NK-92 treated with Interleukin-12 subunit alpha and Interleukin-12 subunit beta, amount 100 ng/mL, for 24 hours (cell line): ENCODE measurements around the gene NADK2.
"Not testable (repeated sequence)": the region's sequence is repeated elsewhere in the genome, so short reads cannot be mapped to it uniquely, and the experiment has no call there.

Experiments used
- DNase-seq: peaks from one replicate; lab custom pipeline; 2025; lab: John Stamatoyannopoulos, UW

NADK2 gene

DNA sequence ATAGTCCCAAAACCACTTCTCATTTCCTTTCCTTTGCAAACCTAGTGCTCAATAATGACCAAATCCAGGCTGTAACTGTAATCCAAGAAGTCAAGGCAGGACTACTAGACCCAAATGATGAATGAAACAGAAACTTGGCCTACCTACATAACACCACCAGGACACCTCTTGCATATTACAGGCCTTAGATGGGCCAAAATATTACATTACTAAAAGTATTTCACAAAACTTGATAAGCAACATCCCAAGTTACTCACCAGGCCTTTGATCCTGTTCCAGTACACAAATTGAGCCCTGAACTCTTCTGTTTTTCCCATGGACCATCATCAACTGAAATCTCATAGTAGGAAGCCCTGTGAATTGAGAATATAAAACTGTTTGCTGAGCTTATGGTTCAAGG is 34.8 kb downstream of the NADK2 start:
- DNase-seq, result no peak

DNA sequence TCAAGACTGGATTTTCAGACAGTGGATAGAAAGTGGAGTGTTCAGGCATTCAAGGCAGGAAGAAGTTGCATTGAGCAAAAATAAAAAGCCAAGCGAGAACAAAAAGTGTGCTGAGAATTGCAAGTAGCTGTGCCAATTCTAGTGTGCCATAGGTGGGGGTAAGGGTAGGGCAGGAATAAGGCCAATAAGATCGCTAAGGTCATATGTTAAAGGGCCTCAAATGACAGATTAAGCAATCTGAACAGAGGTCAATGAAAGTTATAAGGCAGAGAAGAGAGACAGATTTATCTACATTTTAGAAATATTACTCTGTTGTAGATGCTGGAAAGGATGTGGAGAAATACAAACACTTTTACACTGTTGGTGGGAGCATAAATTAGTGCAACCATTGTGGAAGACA is 36.4 kb downstream of the NADK2 start:
- DNase-seq, result no peak

DNA sequence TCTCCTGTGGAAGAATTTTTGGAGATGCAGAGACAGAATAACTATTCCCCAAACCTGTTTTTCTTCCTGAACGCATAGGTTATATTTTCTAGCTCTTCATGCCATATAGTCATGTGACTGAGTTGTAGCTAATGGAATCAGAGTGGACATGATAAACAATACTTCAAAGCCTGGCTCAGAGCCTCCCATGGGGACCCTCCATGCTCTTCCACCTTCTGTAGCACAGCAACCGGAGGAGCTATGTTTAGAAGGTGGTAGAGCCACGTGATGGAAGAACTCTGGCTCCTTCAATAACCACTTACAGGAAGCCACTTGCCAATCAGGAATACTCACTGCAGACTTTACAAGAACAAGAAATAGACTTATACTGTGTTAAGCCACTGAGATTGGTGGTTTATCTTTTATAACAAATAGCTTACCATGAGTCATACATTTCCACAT is 39.2 kb downstream of the NADK2 start:
- DNase-seq, result no peak

DNA sequence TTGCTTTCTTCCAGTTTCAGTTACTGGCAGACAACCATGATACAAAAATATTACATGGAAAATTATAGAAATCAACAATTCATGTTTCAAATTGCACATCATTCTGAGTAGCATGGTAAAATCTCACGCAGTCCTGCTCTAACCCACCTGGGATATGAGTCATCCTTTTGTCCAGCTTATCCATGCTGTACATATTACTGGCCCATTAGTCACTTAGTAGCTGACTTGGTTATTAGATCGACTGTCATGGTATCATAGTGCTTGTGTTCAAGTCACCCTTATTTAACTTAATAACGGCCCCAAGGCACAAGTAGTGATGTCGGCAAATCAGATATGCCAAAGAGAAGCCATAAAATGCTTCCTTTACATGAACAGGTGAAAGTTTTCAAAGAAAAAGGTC is 41.2 kb downstream of the NADK2 start:
- no peak for DNase-seq

DNA sequence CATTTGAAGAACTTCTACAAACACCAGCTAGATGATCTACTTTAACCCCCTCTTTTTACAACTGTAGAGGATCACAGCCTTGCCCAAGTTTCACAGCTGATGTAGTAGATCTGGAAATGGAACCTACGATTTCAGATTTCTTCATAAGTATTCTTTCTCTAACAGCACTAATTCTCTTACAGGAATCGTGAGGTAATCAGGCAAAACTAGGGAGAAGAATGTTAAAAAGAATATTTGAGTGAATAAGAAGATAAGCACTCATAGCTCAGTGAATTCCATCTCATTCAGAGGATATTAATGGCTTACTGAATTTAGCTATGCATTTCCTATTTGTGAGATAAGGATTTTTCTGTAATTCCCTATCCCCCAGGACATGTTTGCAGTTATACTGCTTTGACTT is 42.1 kb downstream of the NADK2 start:
- no peak for DNase-seq

DNA sequence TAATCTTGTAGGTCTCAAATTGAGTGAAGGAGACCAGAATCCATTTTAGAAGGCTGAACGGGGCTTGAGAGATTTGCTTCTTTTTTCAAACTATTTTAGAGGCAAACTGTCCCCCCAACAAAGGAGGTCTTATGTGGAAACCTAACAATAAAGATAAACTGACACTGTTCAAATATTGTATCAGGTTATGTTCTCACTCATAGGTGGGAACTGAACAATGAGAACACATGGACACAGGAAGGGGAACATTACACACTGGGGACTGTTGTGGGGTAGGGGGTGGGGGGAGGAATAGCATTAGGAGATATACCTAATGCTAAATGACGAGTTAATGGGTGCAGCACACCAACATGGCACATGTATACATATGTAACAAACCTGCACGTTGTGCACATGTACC is 42.9 kb downstream of the NADK2 start:
- DNase-seq, result not testable (repeated sequence)

DNA sequence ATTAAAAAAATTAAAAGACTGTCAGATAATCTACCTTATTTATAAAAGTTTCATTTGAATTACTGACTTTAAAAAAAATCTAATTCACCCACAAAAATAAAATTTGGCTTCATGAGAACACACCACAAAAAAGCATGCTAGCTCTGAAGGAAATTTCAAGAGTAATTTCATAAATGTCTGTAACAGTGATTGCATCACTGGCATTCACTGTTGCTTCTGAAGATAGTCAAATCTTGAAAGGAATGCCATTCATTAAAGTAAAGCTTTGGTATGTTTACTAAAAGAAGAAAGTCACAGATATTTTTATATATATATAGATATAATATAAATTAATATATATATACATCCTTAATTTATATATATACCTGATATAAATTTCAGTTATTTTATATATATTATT is 43.4 kb downstream of the NADK2 start:
- DNase-seq, result no peak

DNA sequence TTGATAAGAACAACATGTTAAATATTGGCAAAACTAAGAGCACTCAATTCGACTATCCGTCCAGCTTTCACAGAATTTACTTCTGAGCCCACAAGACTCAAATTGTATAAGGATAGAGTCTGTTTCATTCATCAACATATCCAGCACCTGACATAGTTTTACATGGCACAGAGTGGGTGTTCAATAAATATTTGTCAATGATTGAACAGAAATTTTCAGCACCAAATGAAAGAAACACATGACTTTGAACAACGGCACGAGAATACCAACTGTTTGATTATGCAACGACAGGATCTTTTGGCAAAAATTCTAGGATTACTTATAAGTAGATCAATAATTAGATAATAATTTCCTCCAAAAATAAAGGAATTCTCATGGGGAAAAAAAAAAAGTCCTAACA is 48.0 kb downstream of the NADK2 start:
- DNase-seq, result no peak

DNA sequence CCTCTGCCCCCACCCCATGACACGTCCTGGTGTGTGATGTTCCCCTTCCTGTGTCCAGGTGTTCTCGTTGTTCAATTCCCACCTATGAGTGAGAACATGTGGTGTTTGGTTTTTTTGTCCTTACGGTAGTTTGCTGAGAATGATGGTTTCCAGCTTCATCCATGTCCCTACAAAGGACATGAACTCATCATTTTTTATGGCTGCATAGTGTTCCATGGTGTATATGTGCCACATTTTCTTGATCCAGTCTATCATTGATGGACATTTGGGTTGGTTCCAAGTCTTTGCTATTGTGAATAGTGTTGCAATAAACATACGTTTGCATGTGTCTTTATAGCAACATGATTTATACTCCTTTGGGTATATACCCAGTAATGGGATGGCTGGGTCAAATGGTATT is 57.3 kb downstream of the NADK2 start:
- DNase-seq, result not testable (repeated sequence)

DNA sequence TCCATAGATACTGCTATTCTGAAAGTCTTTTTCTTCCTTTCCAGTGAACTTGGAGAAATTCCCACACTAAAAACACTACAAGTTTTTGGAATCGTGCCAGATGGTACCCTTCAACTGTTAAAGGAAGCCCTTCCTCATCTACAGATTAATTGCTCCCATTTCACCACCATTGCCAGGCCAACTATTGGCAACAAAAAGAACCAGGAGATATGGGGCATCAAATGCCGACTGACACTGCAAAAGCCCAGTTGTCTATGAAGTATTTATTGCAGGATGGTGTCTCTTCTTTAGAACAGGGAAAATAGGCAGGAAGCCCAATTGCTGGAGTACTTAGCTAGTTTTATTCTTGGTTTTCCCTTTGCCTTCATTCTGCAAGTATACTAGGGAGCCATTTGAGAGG is 60.0 kb downstream of the NADK2 start:
- DNase-seq, result no peak

DNA sequence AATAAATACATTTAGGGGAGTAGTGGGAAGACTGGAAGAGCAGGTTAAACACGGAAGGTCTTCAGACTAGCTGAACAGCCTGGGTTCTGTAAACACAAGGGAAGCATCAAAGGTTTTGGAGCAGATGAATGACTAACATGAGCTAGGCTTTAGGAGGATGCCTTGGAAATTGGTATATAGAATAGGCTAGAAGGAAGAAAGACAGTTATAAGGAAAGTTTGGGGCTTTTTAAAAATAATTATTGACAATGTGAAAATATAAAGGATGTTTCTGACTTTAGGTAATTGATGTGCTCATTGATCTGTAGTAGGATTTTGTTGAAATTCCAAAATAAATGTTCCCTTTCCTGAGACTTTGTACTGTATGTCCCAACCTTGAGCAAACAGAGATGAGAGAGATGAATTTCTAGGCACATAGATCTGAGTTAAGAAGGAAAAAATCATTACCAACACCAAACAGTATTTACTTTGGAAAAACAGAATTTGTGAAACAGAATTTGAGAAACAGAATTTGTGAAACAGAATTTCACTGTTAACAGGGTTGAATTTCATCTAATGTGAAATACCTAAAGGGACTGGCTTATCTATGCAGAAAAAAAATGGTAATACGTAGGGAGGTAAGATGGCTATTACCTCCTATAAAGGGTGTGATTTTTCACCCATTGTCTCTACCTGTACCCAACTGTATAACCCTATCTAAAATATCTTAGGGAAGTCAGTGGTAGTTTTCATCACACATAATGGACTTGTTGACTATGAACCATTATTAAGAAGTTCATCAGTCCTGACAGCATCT is 61.0 kb downstream of the NADK2 start:
- no peak for DNase-seq

DNA sequence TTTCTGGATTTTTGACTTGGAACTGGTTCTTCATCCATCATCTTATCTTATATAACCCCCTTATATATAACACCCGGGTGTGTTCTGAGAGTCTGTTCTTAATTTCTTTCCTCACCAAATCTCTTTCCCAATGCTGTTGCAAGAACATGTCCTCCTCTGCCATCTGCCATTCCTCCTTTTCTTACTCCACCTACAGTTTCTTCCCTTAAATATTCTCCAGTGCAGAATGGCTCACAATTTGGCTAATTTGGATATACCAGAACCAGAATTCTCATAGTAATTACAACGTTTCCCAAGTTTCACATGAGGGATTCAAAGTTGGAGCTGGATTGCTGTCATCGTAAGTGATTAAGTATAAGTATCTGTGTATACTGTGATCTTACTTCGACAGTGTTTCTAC is 61.8 kb downstream of the NADK2 start:
- DNase-seq, result no peak

DNA sequence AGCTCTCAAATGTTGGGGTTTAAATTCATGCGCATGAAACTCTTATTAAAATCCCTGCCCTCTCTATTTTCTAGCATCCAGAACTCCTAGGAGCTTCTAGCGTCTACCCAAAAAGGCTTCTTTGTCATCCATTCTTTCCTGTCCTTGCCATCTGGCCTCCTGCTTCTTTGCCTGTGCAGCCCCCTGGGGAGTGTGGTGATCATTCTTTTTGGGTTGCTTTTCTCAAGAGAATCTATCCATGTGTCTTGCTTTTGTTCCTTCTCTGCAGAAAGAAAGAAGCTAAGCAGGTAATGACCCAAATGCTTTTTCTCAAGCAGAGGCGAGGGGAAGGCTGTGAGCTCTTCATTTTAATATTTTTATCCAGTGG is 63.2 kb downstream of the NADK2 start:
- DNase-seq, result no peak

DNA sequence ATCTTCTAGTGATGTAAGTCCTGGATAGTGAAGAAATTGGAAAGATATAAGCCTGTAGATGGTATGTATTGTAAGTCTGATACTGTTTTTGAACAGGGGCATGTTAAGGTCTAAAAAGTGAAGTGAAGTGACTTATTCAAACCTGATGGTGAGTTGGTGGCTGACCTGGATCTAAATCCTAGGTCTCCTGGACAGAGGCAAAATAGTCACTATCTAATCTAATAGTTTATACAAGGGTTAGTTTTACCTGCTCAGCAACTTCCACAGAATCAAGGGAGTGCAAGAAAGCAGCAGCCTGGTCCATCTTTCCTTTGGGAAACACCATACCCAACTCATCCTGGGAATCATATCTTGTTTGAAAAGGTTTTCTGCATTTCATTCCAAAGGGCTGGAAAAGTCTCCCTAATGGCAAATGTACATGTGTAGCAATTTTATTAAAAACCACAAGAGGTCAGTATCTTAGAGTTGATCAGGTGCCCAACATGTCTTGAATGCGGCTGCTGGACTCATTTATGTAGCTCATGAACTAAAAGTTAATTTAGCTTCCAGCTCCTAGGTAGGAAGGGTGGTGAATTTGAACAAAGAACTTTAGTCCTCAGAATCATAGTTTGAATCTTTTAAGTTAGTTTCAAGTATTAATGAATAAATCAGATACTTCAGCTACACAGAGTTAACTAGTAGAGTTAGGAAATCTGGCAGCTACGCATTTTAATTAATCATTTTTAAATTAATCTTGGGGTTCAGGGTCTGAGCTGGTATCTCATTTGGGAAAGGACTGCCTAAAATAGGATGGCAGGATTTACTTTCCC is 63.8 kb downstream of the NADK2 start:
- no peak for DNase-seq

DNA sequence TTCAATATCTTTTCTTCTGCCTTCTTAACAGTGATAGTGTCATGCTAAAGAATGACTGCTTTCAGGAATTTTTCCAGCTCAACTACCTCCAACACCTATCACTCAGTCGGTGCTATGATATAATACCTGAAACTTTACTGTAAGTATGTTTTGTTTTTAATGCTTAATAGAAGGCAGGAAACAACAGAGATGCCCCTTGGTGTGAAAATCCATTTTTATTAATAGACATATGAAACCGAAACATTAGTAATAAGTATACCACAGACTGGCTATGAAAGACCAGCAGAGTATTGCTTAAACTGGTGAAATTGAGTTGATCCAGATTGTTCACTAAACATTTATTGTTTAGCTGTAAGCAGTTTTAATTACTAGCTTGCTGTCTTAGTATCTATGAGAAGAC is 64.6 kb downstream of the NADK2 start:
- DNase-seq, result no peak

DNA sequence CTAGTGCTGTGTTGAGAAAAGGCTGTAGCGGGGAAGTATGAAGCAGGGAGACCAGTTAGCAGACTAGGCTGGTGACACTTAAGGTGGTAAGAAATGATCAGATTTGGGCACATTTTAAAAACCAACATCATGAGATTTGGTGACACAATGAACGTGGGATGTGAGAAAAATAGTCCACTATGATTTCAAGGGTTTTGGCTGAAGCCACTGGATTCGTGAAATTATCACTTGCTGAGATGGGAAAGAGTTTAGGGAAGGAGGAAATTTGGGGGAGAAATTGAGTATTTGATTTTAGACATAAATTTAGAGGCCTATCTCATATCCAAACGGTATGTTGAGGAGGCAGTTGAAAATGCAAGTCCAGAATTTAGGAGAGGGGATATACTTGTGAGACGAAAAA is 66.7 kb downstream of the NADK2 start:
- DNase-seq, result no peak

DNA sequence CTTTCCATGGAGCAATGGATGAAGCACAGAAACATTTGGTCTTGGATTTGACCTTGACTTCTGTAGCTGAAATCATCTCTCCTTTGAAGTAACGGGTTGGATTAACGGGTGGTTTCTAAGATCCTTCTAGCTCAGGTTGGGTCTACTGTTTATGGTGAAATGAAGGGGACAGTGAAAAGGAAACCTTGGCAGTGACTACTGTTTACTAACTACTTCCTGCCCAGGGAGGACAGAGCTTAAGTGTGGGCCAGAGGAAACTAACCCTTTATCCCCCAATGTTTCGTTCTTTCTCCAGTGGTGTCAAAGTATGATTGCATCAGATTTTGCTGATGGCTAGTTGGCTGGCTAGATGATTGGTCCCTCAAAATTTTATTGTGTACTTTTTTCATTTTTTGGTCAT is 67.6 kb downstream of the NADK2 start:
- DNase-seq, result no peak

DNA sequence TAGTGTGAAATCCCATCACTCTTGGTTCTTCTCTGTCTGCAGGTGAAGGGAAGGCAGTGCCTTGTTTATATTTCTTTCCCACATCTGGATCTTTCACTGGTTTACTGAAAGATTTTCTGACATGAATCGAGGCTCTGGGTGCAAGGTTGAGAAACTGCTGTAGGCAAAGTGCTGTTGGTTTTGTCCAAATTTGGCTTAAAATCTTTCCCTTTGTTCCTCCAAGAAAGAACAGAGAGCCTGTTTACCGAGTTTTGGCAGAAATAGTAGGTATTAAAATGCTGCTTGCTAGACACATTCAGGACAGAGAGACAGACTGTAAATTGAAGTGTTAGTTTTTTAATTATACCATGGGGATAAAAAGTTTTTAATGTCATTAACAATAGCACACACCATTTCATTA is 68.3 kb downstream of the NADK2 start:
- no peak for DNase-seq

DNA sequence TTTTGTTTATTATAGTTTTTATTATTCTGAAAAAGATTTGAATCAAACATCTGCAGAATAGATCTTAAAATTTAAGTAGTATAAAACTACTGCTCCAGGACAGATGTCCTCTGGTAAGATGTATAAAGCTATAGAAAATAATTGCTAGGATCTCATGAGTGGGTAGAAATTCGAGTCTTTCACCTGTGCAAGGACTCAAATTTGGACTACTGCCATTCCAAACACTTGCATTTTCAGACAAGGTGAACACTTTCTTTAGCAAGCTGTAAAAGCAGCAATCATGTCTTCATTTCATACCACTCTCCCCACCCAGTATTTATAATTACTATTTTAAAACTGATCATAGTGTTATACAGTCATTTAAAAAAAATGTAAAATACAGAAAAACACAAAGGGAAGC is 69.1 kb downstream of the NADK2 start:
- no peak for DNase-seq

DNA sequence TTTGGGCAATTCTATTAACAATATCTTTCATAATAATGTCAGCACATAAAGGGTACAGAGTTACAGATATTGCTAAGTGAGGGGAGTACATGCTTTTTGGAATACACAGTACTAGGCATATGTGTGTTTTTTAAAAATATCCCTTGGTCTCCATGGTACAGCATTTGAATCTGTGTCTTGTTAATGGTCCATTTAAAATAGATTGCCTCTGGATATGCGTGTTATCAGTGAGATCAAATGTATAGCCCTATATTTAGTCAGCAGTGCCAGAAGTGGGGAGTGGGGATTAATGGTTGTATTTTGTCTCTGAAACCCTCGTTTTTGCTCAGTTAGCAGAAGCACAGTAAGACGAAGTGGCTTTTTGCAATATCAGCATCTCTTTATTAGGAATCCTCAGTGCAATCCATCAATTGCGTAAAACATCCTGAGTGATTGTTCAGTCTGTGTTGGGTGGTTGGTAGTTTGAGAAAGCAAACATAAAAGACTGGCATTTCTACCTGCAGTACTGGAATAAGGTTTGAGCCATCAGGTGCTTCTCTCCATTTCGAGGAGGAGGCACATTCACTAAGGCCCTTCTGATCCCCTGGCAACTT is 70.8 kb downstream of the NADK2 start:
- no peak for DNase-seq

DNA sequence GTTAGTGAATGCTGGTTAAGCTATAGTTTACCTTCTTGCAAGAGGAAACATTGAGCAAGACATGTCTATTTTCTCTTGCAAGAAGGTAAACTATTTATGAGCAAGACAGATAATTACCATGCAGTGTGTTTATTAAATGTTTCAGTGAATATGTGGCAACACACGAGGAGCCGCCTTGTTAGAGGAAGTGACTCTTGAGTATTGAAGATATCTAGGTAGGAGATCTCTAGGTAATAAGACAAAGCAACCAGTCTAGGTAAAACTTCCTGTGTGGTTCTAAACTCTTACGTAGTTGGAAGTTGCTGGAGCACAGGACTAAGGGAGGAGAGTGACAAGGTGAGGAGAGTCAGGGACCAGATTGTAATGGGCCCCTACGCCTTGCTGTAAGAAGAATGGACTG is 73.0 kb downstream of the NADK2 start:
- DNase-seq, result no peak

DNA sequence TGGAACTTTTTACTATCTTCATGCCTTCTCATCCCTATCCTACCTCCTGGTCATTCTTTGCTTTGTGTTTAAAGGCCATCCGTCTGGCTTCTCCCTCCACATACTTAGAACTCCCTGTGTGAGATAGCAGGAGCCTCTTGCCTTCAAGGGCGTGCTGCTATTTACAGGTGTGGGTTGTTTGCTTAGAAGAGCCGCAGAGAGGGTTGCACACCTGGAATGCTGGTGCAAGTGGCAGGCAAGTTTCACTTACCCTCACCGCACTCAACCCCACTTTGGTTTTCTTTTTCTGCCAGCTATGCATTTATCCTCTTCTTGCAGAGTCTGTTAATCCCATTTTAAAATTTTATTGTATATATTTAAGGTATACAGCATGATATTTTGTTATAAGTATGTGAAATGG is 77.3 kb downstream of the NADK2 start:
- no peak for DNase-seq

DNA sequence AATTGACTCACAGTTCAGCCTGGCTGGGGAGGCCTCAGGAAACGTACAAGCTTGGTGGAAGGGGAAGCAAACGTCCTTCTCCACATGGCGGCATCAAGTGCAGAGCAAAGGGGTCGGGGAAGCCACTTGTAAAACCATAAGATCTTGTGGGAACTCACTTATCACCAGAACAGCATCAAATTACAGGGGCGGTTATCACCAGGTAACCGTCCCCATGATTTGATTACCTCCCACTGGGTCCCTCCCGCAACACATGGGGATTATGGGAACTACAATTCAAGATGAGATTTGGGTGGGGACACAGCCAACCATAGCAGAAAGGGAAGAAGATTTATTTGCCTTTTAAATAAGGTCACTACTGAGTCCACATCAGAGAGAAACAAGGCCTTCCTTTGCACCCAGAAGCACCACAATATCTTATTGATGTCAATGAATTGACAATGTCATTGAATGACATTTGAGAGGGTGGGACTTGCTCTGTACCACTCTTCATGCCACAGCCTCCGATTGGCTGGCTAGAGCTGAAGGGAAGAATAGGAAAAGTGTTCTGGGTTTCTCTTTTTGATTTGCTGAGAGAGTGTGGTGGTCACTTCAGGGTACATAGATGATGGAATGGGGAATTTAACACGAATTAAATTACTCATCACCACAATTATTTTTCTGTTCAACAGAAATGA is 78.8 kb downstream of the NADK2 start:
- DNase-seq, result no peak
